Gastroesophageal sphincter (tissue), 4 donors: ENCODE measurements around the gene NBL1. TPM values are rescaled to one million over a fixed set of nuclear protein-coding genes. Genes with fewer than 3 reads are reported as not detected.

Source experiments
- ATAC-seq: fragments of 150-250 bp; one replicate; pipeline ENCODE4 v1.9.1; 2016; ENCODE audit warnings: mild to moderate bottlenecking, moderate library complexity
- H3K27ac ChIP-seq, 4 donors: fragments of 200-600 bp; sonication (generic) in 3 of 4; 1 replicate in 3 of 4; 2 replicates in 1 of 4; pipeline ENCODE4 v1.5.1; 2016 to 2019
- H3K27me3 ChIP-seq: fragments of 200-600 bp; sonication (generic); one replicate; pipeline ENCODE4 v1.5.1; 2019
- H3K36me3 ChIP-seq, 2 donors: fragments of 200-600 bp; sonication (generic); one replicate each; pipeline ENCODE4 v1.5.1; 2019; ENCODE audit warnings: control low read depth in 1 of 2
- H3K4me1 ChIP-seq, 3 donors: fragments of 200-600 bp; sonication (generic); 1 replicate in 2 of 3; 2 replicates in 1 of 3; pipeline ENCODE4 v1.5.1; 2016 to 2019; ENCODE audit warnings: control low read depth in 2 of 3
- H3K4me3 ChIP-seq, 2 donors: fragments of 200-600 bp; sonication (generic); one replicate each; pipeline ENCODE4 v1.5.1; 2019; ENCODE audit warnings: mild to moderate bottlenecking in 1 of 2, moderate library complexity in 1 of 2
- H3K9me3 ChIP-seq, 3 donors: fragments of 200-600 bp; sonication (generic); one replicate each; pipeline ENCODE4 v1.5.1; 2017 to 2019; ENCODE audit warnings: control low read depth in 2 of 3
- CTCF ChIP-seq, 4 experiments: fragments of 200-600 bp in 2 of 4; fragments of 450-650 bp in 2 of 4; sonication (generic) in 1 of 4; IDR thresholded peaks; one replicate each; pipeline ENCODE4 v1.5.1; 2017 to 2019; ENCODE audit warnings: antibody characterized with exemption in 4 of 4, mild to moderate bottlenecking in 2 of 4, moderate library complexity in 2 of 4
- EP300 ChIP-seq: sonication (generic); formaldehyde crosslinking; IDR thresholded peaks from one replicate; pipeline ENCODE4 v1.6.1; 2017; ENCODE audit warnings: antibody characterized with exemption, mild to moderate bottlenecking
- POLR2A ChIP-seq, 2 donors: fragments of 450-650 bp; IDR thresholded peaks; one replicate each; pipeline ENCODE4 v1.6.1; 2017; ENCODE audit warnings: antibody characterized with exemption in 2 of 2, mild to moderate bottlenecking in 2 of 2, moderate library complexity in 1 of 2
- POLR2AphosphoS5 ChIP-seq: sonication (generic); formaldehyde crosslinking; IDR thresholded peaks from one replicate; pipeline ENCODE4 v1.6.1; 2017; ENCODE audit warnings: antibody characterized with exemption
- WGBS, 2 donors: methylation state at CpG; one replicate each; pipeline ENCODE4 v1.1.5; 2018; ENCODE audit warnings: low coverage in 1 of 2; 5-methylcytosine and 5-hydroxymethylcytosine counted together
- total RNA-seq, 4 donors: library from RNA; depleted of rRNA; stranded (reverse); fragments of >200 nt; gene quantifications; one replicate each; pipeline ENCODE4 v1.1.0, GENCODE V29; 2016

The NBL1 gene
- total RNA-seq, 4 donors from 2014 or later: 203 to 343 (median 301) TPM

- H3K36me3 ChIP-seq: peaks cover 0 to 31% of the 10 kb centered on the region in 2 donors
- WGBS, 2 donors: 62 to 70% methylated on average over 2 to 3 of the region's 4 CpGs
- H3K4me1 ChIP-seq: peaks cover 25 to 93% (median 52%) of the 10 kb centered on the region in 3 donors
- peak; percentile 13 for ATAC-seq
- TF ChIP-seq CTCF (IDR thresholded peaks at IDR 0.05) (no peak), POLR2A (IDR thresholded peaks at IDR 0.05) (no peak), EP300 (no peak), POLR2AphosphoS5 (no peak)
- H3K27me3 ChIP-seq: no peaks in the 10 kb centered on the region
- H3K4me3 ChIP-seq: no peak overlapping the region
- H3K9me3 ChIP-seq: no peaks in the 10 kb centered on the region
- peak overlapping the region; percentile 66 to 78 (median 73) for H3K27ac ChIP-seq
Observed at GRCh38 chr1:19621274-19621950, 22.7 kb upstream of the NBL1 start.

- Histone ChIP-seq H3K27me3 (no peaks in the 10 kb centered on the region), H3K9me3 (no peaks in the 10 kb centered on the region), H3K4me3 (no peak overlapping the region), H3K4me1 (peaks cover 25 to 91% (median 44%) of the 10 kb centered on the region in 3 donors), H3K36me3 (peaks cover 0 to 39% of the 10 kb centered on the region in 2 donors), H3K27ac (peak overlapping the region; percentile 66 to 78 (median 73))
- ATAC-seq: no peak
- 35 to 73% methylated on average over 1 of the region's 1 CpG for WGBS, 2 donors
- TF ChIP-seq EP300 (no peak), POLR2A (IDR thresholded peaks at IDR 0.05) (no peak), POLR2AphosphoS5 (no peak), CTCF (IDR thresholded peaks at IDR 0.05) (no peak)
Observed at GRCh38 chr1:19622204-19622603, 21.9 kb upstream of the NBL1 start.

- Histone ChIP-seq H3K36me3 (peaks cover 0 to 50% of the 10 kb centered on the region in 2 donors), H3K27me3 (no peaks in the 10 kb centered on the region), H3K9me3 (no peaks in the 10 kb centered on the region), H3K27ac (peak overlapping the region in 2 of 4 donors; percentile 66 to 71), H3K4me1 (peaks cover 19 to 81% (median 33%) of the 10 kb centered on the region in 3 donors), H3K4me3 (no peak overlapping the region)
- ATAC-seq: no peak
- WGBS, 2 donors: 76 to 81% methylated on average over 2 to 3 of the region's 3 CpGs
- no peak for TF ChIP-seq EP300
- no peak for TF ChIP-seq POLR2A (IDR thresholded peaks at IDR 0.05)
- no peak for TF ChIP-seq POLR2AphosphoS5
- no peak for TF ChIP-seq CTCF (IDR thresholded peaks at IDR 0.05)
Observed at GRCh38 chr1:19623523-19623922, 20.6 kb upstream of the NBL1 start.

- peaks cover 0 to 57% of the 10 kb centered on the region in 2 donors for H3K36me3 ChIP-seq
Observed at GRCh38 chr1:19625291-19625937, 18.7 kb upstream of the NBL1 start.

GRCh38 chr1:19628879-19629278 is 15.2 kb upstream of the NBL1 start:
- no peaks in the 10 kb centered on the region for H3K27me3 ChIP-seq
- no peak overlapping the region for H3K4me3 ChIP-seq
- TF ChIP-seq POLR2A (IDR thresholded peaks at IDR 0.05) (no peak), EP300 (no peak), POLR2AphosphoS5 (no peak), CTCF (IDR thresholded peaks at IDR 0.05) (no peak)
- WGBS, 2 donors: 67 to 70% methylated on average over 2 to 3 of the region's 3 CpGs
- peaks cover 0 to 51% of the 10 kb centered on the region in 2 donors for H3K36me3 ChIP-seq
- no peak for ATAC-seq
- no peak overlapping the region for H3K27ac ChIP-seq
- no peaks in the 10 kb centered on the region for H3K9me3 ChIP-seq
- H3K4me1 ChIP-seq: peaks cover 0 to 44% (median 4%) of the 10 kb centered on the region in 3 donors

More at GRCh38 chr1:19625291-19625937, 18.7 kb upstream of the NBL1 start:
- TF ChIP-seq POLR2A (IDR thresholded peaks at IDR 0.05) (no peak), POLR2AphosphoS5 (no peak)
- Histone ChIP-seq H3K4me1 (peaks cover 8 to 78% (median 19%) of the 10 kb centered on the region in 3 donors), H3K9me3 (no peaks in the 10 kb centered on the region), H3K27me3 (no peaks in the 10 kb centered on the region), H3K27ac (peak overlapping the region in 3 of 4 donors; percentile 20 to 56 (median 22)), H3K4me3 (no peak overlapping the region)
- 75 to 81% methylated on average over 5 to 7 of the region's 8 CpGs for WGBS, 2 donors
- no peak for ATAC-seq
